Mesodermal cell (in vitro differentiated cells): ENCODE measurements around the gene PFKFB1.
"Not testable (repeated sequence)": the region's sequence is repeated elsewhere in the genome, so short reads cannot be mapped to it uniquely, and the experiment has no call there.

Source experiments
- H3K27ac ChIP-seq: 2 replicates; pipeline ENCODE4 v1.7.0; 2013; ENCODE audit warnings: mild to moderate bottlenecking, low read depth, low read length, moderate library complexity; ENCODE audit not compliant: severe bottlenecking
- H3K36me3 ChIP-seq: 2 replicates; pipeline ENCODE4 v1.7.1; 2013; ENCODE audit warnings: mild to moderate bottlenecking, low read length, moderate library complexity; ENCODE audit not compliant: control insufficient read depth, insufficient read depth
- H3K4me1 ChIP-seq: one replicate; pipeline ENCODE4 v1.7.1; 2013; ENCODE audit warnings: mild to moderate bottlenecking, low read length; ENCODE audit not compliant: insufficient read depth, control insufficient read depth, poor library complexity, severe bottlenecking
- H3K4me3 ChIP-seq: 2 replicates; pipeline ENCODE4 v1.7.0; 2013; ENCODE audit warnings: low read length, control low read depth, mild to moderate bottlenecking; ENCODE audit not compliant: insufficient read depth, poor library complexity, severe bottlenecking; ENCODE audit errors: extremely low read depth
- H3K9me3 ChIP-seq: 2 replicates; pipeline ENCODE4 v1.7.1; 2013; ENCODE audit warnings: mild to moderate bottlenecking, low read length, moderate library complexity; ENCODE audit not compliant: control insufficient read depth
- WGBS, 2 experiments: methylation state at CpG; one replicate each; pipeline ENCODE4 v1.1.5; 2013; ENCODE audit warnings: missing lambda C conversion rate in 2 of 2; ENCODE audit not compliant: insufficient coverage in 2 of 2; 5-methylcytosine and 5-hydroxymethylcytosine counted together

The PFKFB1 gene

GRCh38 chrX:54992911-54993622 is 921 bp downstream of the PFKFB1 start:
- H3K27ac ChIP-seq = no peak overlapping the region
- no peak overlapping the region for H3K4me3 ChIP-seq
- H3K9me3 ChIP-seq = no peaks in the 10 kb centered on the region
- no CpG with 5 or more reads among the region's 1 CpG for WGBS, 2 experiments
- no peaks in the 10 kb centered on the region for H3K4me1 ChIP-seq
- no peaks in the 10 kb centered on the region for H3K36me3 ChIP-seq

- no peaks in the 10 kb centered on the region for H3K9me3 ChIP-seq
These were observed 2.3 kb downstream of the PFKFB1 start for GRCh38 chrX:54991706-54992105.

GRCh38 chrX:54983306-54983705 is 10.7 kb downstream of the PFKFB1 start:
- H3K9me3 ChIP-seq, H3K4me3 ChIP-seq, H3K36me3 ChIP-seq, H3K27ac ChIP-seq, H3K4me1 ChIP-seq: not testable (repeated sequence)
- no CpG with 5 or more reads among the region's 2 CpGs for WGBS, 2 experiments

More at GRCh38 chrX:54991706-54992105, 2.3 kb downstream of the PFKFB1 start:
- Histone ChIP-seq H3K4me3 (no peak overlapping the region), H3K36me3 (no peaks in the 10 kb centered on the region), H3K4me1 (no peaks in the 10 kb centered on the region), H3K27ac (no peak overlapping the region)
- no CpG with 5 or more reads among the region's 2 CpGs for WGBS, 2 experiments

- no peak overlapping the region for H3K27ac ChIP-seq
These were observed 13.7 kb downstream of the PFKFB1 start for GRCh38 chrX:54980334-54980733.

GRCh38 chrX:54979432-54979831 is 14.6 kb downstream of the PFKFB1 start:
- Histone ChIP-seq H3K4me1 (no peaks in the 10 kb centered on the region), H3K9me3 (no peaks in the 10 kb centered on the region), H3K36me3 (no peaks in the 10 kb centered on the region), H3K27ac (no peak overlapping the region), H3K4me3 (no peak overlapping the region)

More at GRCh38 chrX:54980334-54980733, 13.7 kb downstream of the PFKFB1 start:
- WGBS, 2 experiments = 90% methylated on average over 3 of the region's 6 CpGs; no CpG with 5 or more reads in 1 of the 2 experiments
- Histone ChIP-seq H3K4me1 (no peaks in the 10 kb centered on the region), H3K36me3 (no peaks in the 10 kb centered on the region), H3K9me3 (no peaks in the 10 kb centered on the region), H3K4me3 (no peak overlapping the region)

GRCh38 chrX:54978448-54978847 is 15.5 kb downstream of the PFKFB1 start:
- Histone ChIP-seq H3K9me3 (no peaks in the 10 kb centered on the region), H3K4me1 (no peaks in the 10 kb centered on the region), H3K27ac (no peak overlapping the region), H3K4me3 (no peak overlapping the region), H3K36me3 (no peaks in the 10 kb centered on the region)

GRCh38 chrX:54977387-54977786 is 16.6 kb downstream of the PFKFB1 start:
- no peak overlapping the region for H3K27ac ChIP-seq
- no peaks in the 10 kb centered on the region for H3K9me3 ChIP-seq
- H3K36me3 ChIP-seq = no peaks in the 10 kb centered on the region
- WGBS, 2 experiments = no CpG with 5 or more reads among the region's 4 CpGs
- H3K4me1 ChIP-seq = no peaks in the 10 kb centered on the region
- no peak overlapping the region for H3K4me3 ChIP-seq

- 57% methylated on average over 1 of the region's 4 CpGs; no CpG with 5 or more reads in 1 of the 2 experiments for WGBS, 2 experiments
- no peaks in the 10 kb centered on the region for H3K9me3 ChIP-seq
- H3K4me1 ChIP-seq = no peaks in the 10 kb centered on the region
- H3K4me3 ChIP-seq = no peak overlapping the region
- H3K36me3 ChIP-seq = no peaks in the 10 kb centered on the region
- no peak overlapping the region for H3K27ac ChIP-seq
These were observed 29.1 kb downstream of the PFKFB1 start for GRCh38 chrX:54964766-54965497.

GRCh38 chrX:54961750-54962149 is 32.2 kb downstream of the PFKFB1 start:
- Histone ChIP-seq H3K9me3 (no peaks in the 10 kb centered on the region), H3K4me1 (no peaks in the 10 kb centered on the region), H3K27ac (no peak overlapping the region), H3K36me3 (no peaks in the 10 kb centered on the region), H3K4me3 (no peak overlapping the region)
- WGBS, 2 experiments = 100% methylated on average over 1 of the region's 1 CpG; no CpG with 5 or more reads in 1 of the 2 experiments

- Histone ChIP-seq H3K9me3 (no peaks in the 10 kb centered on the region), H3K4me1 (no peaks in the 10 kb centered on the region), H3K36me3 (no peaks in the 10 kb centered on the region), H3K27ac (no peak overlapping the region), H3K4me3 (no peak overlapping the region)
- 100% methylated on average over 1 of the region's 8 CpGs; no CpG with 5 or more reads in 1 of the 2 experiments for WGBS, 2 experiments
These were observed 43.1 kb downstream of the PFKFB1 start for GRCh38 chrX:54950730-54951375.

GRCh38 chrX:54945224-54945623 is 48.8 kb downstream of the PFKFB1 start:
- no peaks in the 10 kb centered on the region for H3K4me1 ChIP-seq
- WGBS, 2 experiments = 89 to 93% methylated on average over 3 of the region's 6 CpGs
- H3K27ac ChIP-seq = no peak overlapping the region
- no peak overlapping the region for H3K4me3 ChIP-seq
- H3K9me3 ChIP-seq = no peaks in the 10 kb centered on the region
- no peaks in the 10 kb centered on the region for H3K36me3 ChIP-seq
